T-helper 1 cell treated with Interleukin-12 subunit alpha and Interleukin-12 subunit beta and Interleukin-4 antibody, amounts not matched to agents 30 μg/mL and 1 μg/mL, for 36 hours (primary cell): ENCODE measurements around the gene GSC.
"Not testable (repeated sequence)": the region's sequence is repeated elsewhere in the genome, so short reads cannot be mapped to it uniquely, and the experiment has no call there.

ENCODE experiments used
- H3K27ac Mint-ChIP-seq: one replicate; pipeline ENCODE4 v1.8.0; 2021; ENCODE audit warnings: mild to moderate bottlenecking, mixed read lengths
- H3K27me3 Mint-ChIP-seq: one replicate; pipeline ENCODE4 v1.8.0; 2021; ENCODE audit warnings: low read depth, mixed read lengths
- H3K36me3 Mint-ChIP-seq: one replicate; pipeline ENCODE4 v1.8.0; 2021; ENCODE audit warnings: low read depth, mixed read lengths
- H3K4me1 Mint-ChIP-seq: one replicate; pipeline ENCODE4 v1.8.0; 2021; ENCODE audit warnings: low read depth, mixed read lengths
- H3K4me3 Mint-ChIP-seq: one replicate; pipeline ENCODE4 v1.8.0; 2021; ENCODE audit warnings: mild to moderate bottlenecking, moderate library complexity, mixed read lengths
- H3K9me3 Mint-ChIP-seq: one replicate; pipeline ENCODE4 v1.8.0; 2021; ENCODE audit warnings: mixed read lengths

The GSC gene

DNA sequence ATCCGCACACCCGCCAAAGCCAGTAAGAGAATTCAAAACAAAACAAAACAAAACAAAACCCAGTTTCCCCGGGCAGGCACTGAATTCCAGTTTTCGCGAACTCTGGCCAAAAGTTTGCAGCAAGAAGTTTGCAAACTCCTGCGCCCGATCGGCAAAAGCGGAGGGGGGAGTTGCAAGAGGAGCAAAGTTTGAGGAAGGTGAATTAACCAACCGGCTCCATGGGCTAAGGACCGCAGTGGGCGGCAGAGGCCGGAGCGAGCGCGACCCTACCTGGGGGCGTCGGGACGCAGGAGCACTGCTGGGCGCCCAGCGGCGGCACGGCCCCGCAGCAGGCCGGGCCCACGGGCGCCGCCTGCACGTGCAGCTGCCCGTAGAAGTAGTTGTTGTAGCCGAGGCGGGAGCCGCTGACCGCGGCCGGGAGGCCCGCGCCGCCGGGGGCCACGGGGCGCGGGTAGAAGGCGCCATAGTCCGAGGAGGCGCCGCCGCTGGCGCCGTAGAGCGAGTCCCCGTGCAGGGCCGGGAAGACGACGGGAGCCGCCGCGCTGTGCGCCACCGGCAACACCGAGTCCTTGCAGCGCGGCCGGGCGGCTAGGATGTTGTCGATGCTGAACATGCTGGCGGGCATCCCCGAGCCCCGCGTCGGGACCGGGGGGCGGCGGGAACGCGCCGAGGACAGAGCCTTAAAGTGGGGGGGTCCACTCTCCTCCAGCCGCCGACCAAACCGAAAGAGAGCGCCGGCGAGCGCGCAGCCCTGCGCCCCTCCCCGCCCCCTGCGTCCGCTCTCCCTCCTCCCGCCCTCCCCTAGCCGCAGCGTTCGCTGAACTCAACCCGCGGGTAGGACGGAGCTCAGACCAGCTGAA is at the start of gene GSC:
GSC (minus strand) TSS at position 723 of the 860 bp plus-strand sequence; CDS start at position 625, 98 bp downstream.
- peaks cover 2% of the 10 kb centered on the region for H3K36me3 Mint-ChIP-seq
- peaks cover 10% of the 10 kb centered on the region for H3K4me1 Mint-ChIP-seq
- H3K27me3 Mint-ChIP-seq: peaks cover 88% of the 10 kb centered on the region
- peaks cover 4% of the 10 kb centered on the region for H3K9me3 Mint-ChIP-seq
- peak within 1 kb of the TSS; percentile 61 for H3K4me3 Mint-ChIP-seq
- H3K27ac Mint-ChIP-seq: peak within 1 kb of the TSS; percentile 66

GRCh38 chr14:94819531-94819930 is 49.6 kb upstream of the GSC start:
- Mint-ChIP-seq H3K36me3 (no peaks in the 10 kb centered on the region), H3K27ac (no peak overlapping the region), H3K4me1 (no peaks in the 10 kb centered on the region), H3K4me3 (no peak overlapping the region), H3K27me3 (no peaks in the 10 kb centered on the region), H3K9me3 (peaks cover 5% of the 10 kb centered on the region)

DNA sequence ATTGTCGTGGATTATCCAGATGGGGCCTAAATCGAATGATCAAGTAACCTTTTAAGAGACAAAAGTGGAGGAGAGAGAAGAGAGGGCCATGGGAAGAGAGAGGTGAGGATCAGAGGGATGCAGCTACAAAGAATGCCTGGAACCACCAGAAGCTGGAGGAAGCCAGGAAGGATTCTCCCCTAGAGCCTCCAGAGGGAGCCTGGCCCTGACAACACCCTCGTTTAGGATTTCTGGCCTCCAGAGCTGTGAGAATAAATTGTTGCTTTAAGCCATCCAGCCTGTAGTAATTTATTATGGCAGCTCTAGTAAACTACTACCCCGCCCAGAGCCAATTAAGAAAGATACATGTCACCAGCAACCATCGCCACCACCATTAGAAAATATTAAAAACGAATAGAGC is 46.2 kb upstream of the GSC start:
- H3K27me3 Mint-ChIP-seq: no peaks in the 10 kb centered on the region
- no peaks in the 10 kb centered on the region for H3K9me3 Mint-ChIP-seq
- no peak overlapping the region for H3K4me3 Mint-ChIP-seq
- H3K27ac Mint-ChIP-seq: no peak overlapping the region
- no peaks in the 10 kb centered on the region for H3K4me1 Mint-ChIP-seq
- no peaks in the 10 kb centered on the region for H3K36me3 Mint-ChIP-seq

DNA sequence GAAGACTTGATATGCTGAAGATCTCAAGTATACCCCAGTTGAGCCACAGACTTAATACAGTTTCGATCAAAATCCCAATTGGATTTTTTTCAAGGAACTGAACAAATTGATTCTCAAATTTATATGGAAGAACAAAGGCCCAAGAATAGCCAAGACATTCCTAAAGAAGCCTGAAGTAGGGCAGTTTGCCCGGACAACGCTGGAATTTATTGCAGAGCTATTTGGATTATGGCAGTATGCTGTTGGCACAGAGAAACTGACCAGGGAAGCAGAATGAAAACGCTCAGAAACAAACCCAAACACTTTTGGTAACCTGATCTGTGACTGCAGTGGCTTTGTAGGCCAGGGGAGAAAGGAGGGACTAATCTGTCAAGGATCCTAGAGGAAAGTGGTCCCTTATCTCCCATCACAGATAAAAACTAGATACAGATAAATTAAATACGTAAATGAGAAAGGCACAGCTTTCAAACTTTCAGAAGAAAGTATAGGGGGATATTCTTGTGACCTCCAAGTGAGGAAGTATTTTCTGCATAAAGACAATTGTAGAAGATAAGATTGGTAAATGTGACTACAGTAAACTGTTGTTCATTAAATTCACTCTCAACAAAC is 35.9 kb upstream of the GSC start:
- Mint-ChIP-seq H3K27ac (no peak overlapping the region), H3K36me3 (no peaks in the 10 kb centered on the region), H3K4me3 (no peak overlapping the region), H3K9me3 (no peaks in the 10 kb centered on the region), H3K4me1 (no peaks in the 10 kb centered on the region), H3K27me3 (peaks cover 9% of the 10 kb centered on the region)

DNA sequence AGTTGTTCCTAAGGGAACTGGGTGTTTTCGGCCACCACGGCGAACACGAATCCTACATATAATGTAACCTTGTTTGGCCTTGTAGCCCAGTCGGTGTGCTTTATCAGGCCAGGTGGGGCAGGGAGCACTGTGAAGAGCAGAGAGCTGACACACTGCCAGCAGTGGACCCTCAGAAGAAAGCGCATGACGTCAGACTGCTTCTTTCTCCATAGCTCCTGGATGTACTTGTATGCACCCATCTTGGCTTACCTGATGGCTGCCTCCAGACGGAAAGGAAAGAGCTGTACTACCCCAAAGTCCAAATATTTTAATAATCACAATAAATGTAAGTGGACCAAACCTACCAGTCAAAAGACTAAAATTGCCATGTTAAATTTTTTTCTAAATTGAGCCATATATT is 31.3 kb upstream of the GSC start:
- no peak overlapping the region for H3K27ac Mint-ChIP-seq
- H3K27me3 Mint-ChIP-seq: peaks cover 4% of the 10 kb centered on the region
- no peaks in the 10 kb centered on the region for H3K4me1 Mint-ChIP-seq
- H3K4me3 Mint-ChIP-seq: no peak overlapping the region
- H3K36me3 Mint-ChIP-seq: no peaks in the 10 kb centered on the region
- no peaks in the 10 kb centered on the region for H3K9me3 Mint-ChIP-seq

- not testable (repeated sequence) for H3K4me3 Mint-ChIP-seq, H3K27ac Mint-ChIP-seq, H3K4me1 Mint-ChIP-seq, H3K27me3 Mint-ChIP-seq, H3K36me3 Mint-ChIP-seq, H3K9me3 Mint-ChIP-seq
Measured at GRCh38 chr14:94800764-94801163, 30.9 kb upstream of the GSC start.

GRCh38 chr14:94797887-94798286 is 28.0 kb upstream of the GSC start:
- H3K36me3 Mint-ChIP-seq: no peaks in the 10 kb centered on the region
- no peaks in the 10 kb centered on the region for H3K9me3 Mint-ChIP-seq
- no peak overlapping the region for H3K4me3 Mint-ChIP-seq
- H3K27ac Mint-ChIP-seq: no peak overlapping the region
- H3K27me3 Mint-ChIP-seq: peaks cover 4% of the 10 kb centered on the region
- H3K4me1 Mint-ChIP-seq: no peaks in the 10 kb centered on the region

DNA sequence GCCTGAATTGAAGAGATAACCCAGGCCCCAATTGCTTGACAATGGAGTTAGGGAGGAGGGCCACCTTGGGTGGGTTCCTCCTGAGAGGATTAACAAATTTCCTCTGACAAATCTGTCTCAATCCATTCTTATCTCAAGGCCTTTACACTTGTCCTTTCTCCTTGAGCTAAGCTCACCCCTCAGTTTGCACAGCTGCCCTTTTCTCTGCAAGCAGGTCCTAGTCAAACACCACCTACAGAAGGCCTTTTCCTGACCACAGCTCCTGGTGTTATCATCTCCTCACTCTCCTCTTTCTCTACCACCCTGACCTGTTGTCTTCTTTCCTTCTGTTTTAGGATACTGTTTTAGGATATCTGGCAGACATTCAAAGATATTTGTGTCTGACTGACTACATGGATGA is 26.4 kb upstream of the GSC start:
- H3K9me3 Mint-ChIP-seq: no peaks in the 10 kb centered on the region

GRCh38 chr14:94795372-94795771 is 25.5 kb upstream of the GSC start:
- Mint-ChIP-seq H3K27me3 (no peaks in the 10 kb centered on the region), H3K9me3 (no peaks in the 10 kb centered on the region), H3K36me3 (no peaks in the 10 kb centered on the region), H3K27ac (no peak overlapping the region), H3K4me1 (no peaks in the 10 kb centered on the region), H3K4me3 (no peak overlapping the region)

More for the DNA sequence above, 26.4 kb upstream of the GSC start:
- H3K4me1 Mint-ChIP-seq: no peaks in the 10 kb centered on the region
- no peak overlapping the region for H3K4me3 Mint-ChIP-seq
- no peak overlapping the region for H3K27ac Mint-ChIP-seq
- H3K27me3 Mint-ChIP-seq: peaks cover 2% of the 10 kb centered on the region
- no peaks in the 10 kb centered on the region for H3K36me3 Mint-ChIP-seq

DNA sequence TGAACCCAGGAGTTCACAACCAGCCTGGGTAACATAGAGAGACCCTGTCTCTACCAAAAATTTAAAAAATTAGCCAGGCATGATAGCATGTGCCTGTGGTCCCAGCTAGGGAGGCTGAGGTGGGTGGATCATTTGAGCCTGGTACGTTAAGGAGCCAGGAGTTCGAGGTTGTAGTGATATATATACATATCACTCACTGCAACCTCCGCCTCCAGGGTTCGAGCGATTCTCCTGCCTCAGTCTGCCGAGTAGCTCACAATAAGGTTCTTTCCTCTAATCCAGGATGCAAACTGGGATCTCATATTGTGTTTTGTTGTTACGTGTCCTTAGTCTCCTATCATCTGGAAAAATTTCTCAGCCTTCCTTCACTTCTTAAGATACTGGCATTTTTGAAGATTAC is 24.0 kb upstream of the GSC start:
- no peaks in the 10 kb centered on the region for H3K36me3 Mint-ChIP-seq
- no peak overlapping the region for H3K27ac Mint-ChIP-seq
- H3K27me3 Mint-ChIP-seq: no peaks in the 10 kb centered on the region
- H3K9me3 Mint-ChIP-seq: no peaks in the 10 kb centered on the region
- H3K4me3 Mint-ChIP-seq: no peak overlapping the region
- H3K4me1 Mint-ChIP-seq: no peaks in the 10 kb centered on the region

GRCh38 chr14:94787655-94788054 is 17.7 kb upstream of the GSC start:
- no peaks in the 10 kb centered on the region for H3K36me3 Mint-ChIP-seq
- H3K9me3 Mint-ChIP-seq: no peaks in the 10 kb centered on the region
- H3K4me1 Mint-ChIP-seq: no peaks in the 10 kb centered on the region
- no peak overlapping the region for H3K27ac Mint-ChIP-seq
- no peak overlapping the region for H3K4me3 Mint-ChIP-seq
- no peaks in the 10 kb centered on the region for H3K27me3 Mint-ChIP-seq

DNA sequence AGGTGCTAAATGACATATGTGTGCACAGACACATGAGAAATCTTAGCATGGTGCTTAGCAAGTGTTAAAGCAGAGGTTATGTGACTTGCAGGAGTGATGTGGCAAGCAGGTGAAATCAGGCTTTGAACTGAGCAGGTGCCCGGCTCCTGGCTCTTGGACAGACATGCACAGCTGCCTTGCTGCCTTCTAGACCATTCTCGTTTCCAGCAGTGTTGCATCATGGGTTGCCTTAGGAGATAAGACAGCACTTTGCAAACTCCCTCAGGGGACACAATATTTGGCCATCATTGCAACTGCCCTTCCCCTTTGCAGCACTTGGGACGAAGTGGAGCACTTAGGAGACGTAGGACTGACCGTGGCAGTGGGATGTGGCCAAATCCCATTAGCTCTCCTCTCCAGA is 17.2 kb upstream of the GSC start:
- H3K36me3 Mint-ChIP-seq: no peaks in the 10 kb centered on the region
- H3K9me3 Mint-ChIP-seq: no peaks in the 10 kb centered on the region
- no peak overlapping the region for H3K4me3 Mint-ChIP-seq

DNA sequence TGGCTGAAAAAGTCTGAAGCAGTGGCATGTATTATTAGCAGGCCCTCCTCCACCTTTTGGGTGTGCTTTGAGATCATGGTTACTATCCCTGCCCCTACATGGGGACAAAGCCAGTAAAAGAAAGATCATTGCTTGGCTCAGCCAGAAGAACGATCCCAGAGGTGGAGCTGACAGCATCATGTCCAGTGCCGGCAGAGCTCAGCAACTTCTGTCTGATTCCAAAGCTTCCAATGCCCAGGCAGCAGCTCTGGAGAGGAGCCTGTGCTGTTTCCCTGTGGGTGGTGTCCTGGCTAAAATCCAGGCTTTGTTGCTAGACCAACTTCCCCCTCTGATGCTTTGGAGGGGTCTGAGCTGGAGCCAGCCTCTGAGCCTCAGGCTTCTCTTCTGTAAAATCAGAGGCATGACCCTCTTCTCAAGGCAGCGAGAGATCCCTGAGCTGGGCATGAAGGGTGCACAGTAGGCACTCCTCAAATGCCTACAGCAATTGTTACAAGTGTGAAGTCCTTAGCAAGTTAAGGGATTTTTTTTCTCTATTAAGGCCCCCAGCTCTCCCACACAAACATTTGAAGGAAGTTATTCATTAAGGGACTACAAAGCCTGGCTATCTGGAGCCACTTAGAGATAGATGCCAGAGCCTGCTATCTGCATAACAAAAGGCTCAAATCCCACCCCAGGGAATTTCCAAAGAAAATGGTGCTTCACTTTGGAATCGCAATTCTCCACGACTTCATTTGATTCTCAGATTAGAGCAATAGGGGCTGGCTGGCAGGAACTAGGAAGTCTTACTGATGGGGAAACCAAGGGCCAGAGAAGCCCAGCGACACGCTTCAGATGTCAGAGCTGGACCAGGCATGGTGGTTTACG is 10.9 kb upstream of the GSC start:
- H3K4me3 Mint-ChIP-seq: no peak overlapping the region
- no peaks in the 10 kb centered on the region for H3K4me1 Mint-ChIP-seq
- peaks cover 22% of the 10 kb centered on the region for H3K27me3 Mint-ChIP-seq
- H3K27ac Mint-ChIP-seq: no peak overlapping the region
- no peaks in the 10 kb centered on the region for H3K9me3 Mint-ChIP-seq
- no peaks in the 10 kb centered on the region for H3K36me3 Mint-ChIP-seq

More for the DNA sequence above, 17.2 kb upstream of the GSC start:
- Mint-ChIP-seq H3K27ac (no peak overlapping the region), H3K27me3 (no peaks in the 10 kb centered on the region), H3K4me1 (no peaks in the 10 kb centered on the region)

GRCh38 chr14:94779713-94780112 is 9.8 kb upstream of the GSC start:
- Mint-ChIP-seq H3K27ac (no peak overlapping the region), H3K27me3 (peaks cover 32% of the 10 kb centered on the region), H3K9me3 (peaks cover 2% of the 10 kb centered on the region), H3K4me3 (no peak overlapping the region), H3K36me3 (no peaks in the 10 kb centered on the region), H3K4me1 (no peaks in the 10 kb centered on the region)

- H3K27ac Mint-ChIP-seq: peak overlapping the region; percentile 2
- H3K9me3 Mint-ChIP-seq: peaks cover 6% of the 10 kb centered on the region
- H3K4me3 Mint-ChIP-seq: no peak overlapping the region
- H3K27me3 Mint-ChIP-seq: peaks cover 69% of the 10 kb centered on the region
- H3K4me1 Mint-ChIP-seq: no peaks in the 10 kb centered on the region
- no peaks in the 10 kb centered on the region for H3K36me3 Mint-ChIP-seq
Measured at GRCh38 chr14:94775871-94776210, 5.9 kb upstream of the GSC start.
